NCI-H526 (cell line): ENCODE results near the gene GGT5.
"Not testable (repeated sequence)": the region's sequence is repeated elsewhere in the genome, so short reads cannot be mapped to it uniquely, and the experiment has no call there.

Experiments used
- DNase-seq, 2 experiments: peaks; one replicate each; lab custom pipeline; 2025; lab: John Stamatoyannopoulos, UW

GGT5 gene

DNA sequence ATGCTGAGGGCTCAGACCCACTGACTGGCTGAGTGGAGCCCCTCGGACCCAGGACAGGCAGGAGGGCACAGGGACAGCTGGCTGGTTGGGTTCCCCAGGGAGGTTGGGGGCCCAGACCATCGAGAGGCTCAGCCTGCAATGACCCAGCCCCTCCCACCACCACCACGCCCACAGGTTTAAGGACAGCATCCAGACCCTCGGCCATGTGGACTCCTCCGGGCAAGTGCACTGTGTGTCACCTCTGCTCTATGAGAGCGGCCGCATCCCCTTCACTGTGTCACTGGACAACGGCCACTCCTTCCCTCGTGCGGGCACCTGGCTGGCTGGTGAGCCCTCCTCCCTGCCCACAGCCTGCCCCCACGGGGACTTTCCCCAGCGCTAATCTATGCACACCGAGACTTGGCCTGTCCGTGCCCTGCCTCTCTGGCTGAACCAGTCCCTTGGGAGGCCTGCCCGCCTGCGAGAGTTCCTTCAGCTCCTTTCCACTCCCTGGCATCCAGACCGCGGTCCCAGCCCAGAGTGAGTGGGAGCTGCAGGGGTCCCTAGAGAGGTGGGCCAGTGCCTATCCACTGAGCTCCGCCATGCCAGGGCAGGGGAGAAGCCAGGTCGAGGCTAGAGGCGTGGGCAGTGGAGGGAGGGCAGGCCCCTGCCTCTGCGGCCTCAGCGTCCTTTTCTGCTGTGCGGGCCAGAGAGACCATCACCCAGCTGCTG is 61.4 kb downstream of the GGT5 start:
- DNase-seq, result no peak

DNA sequence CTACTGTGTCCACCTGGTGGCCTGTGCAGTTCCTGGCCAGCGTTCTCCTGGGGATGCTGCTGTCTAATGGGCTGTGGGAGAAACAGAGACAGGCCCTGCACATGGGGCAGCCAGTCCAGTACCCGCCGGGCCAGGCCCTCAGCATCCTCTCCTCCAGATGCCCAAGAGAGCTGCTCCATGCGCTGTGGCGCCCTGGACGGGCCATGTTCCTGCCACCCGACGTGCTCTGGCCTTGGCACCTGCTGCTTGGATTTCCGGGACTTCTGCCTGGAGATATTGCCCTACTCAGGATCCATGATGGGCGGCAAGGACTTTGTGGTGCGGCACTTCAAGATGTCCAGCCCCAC is 62.0 kb downstream of the GGT5 start:
- DNase-seq, result not testable (repeated sequence)

DNA sequence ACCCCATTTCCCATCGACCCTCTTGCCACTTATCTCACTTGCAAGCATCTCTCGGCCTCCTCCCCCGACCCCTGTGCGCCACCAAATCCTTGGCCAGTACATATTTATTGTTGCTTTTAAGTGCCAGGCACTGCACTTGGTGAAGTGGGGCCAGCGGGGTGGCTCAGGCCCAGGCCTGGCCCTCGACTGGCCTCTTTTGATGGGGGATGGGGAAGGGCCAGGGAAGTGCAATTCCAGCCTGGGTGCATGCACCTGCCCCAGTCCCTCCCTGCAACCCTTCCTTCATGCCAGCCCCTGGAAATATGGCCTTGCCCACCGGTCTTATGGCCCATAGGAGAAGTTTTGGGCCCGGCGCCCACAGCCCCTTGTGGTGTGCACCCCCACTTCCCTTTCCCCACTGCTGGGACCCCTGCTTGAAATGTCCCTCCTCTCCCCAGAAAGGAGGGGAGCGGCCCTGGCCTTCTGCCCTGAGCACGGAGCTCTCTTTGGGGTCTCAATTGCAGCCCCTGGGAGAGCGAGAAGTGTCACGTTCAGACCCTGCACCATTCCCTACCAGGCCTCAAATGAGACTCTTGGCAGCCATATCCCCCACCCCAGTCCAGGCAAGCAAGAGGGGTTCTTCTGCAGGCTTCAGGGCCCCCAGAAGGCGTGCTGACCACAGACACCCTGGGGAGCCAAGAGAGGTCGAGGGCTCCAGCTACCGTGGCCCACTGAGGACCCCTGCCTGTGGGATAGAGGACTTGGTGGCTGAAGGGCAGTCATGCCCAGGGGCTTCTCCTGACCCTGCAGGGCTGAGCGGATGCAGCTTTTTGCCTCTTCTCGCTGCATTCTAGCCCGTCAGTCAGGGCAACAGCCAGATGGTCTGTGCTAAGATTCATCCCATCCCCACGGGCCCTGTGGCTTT is 62.6 kb downstream of the GGT5 start:
- DNase-seq, result no peak

DNA sequence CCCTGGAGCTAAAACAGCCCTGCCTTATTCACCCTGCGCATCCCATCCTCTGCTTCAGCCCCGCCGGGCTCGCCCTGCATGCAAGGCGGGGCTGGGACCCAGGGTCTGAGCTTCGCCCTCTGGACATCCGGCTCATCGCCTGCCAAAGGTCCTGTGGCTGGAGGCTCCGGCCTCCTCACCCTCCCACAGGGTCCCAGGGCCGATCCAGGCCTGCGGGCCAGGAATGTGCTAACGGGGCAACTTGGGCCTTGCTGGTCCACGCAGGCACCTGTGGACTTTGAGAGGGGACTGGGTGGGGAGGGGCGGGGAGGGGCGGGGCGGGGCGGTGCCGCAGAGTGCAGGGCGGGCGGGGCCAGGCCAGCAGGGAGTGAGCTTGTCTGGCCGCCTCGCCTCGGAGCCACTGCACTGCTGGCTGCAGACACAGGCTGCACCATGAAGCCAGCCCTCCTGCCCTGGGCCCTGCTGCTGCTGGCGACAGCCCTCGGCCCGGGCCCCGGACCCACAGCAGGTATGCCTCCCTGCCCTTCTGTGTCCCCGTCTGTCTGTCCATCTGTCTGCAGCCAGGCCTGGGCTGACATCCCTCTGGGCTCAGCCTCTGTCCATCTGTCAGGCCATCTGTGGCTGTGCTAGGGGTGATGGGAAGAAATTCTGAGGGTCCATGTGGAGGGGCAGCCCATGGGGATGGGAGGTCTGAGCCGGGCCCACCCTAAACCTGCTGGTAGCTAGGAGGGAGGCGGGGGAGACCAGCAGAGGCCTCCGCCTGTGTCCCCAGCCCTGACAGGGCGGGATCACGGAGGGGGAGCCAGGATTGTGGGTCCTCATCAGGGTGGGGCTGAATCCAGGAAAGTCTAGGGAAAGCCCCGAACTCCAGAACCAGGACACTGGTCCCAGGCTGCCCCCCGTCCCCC is 63.5 kb downstream of the GGT5 start, which contains the start of gene SUSD2:
TSS of gene SUSD2 (plus strand) at position 400 of the 908 bp plus-strand sequence. CDS start at position 433, 33 bp downstream.
- DNase-seq, result peak in 1 of 2 experiments; percentile 39

DNA sequence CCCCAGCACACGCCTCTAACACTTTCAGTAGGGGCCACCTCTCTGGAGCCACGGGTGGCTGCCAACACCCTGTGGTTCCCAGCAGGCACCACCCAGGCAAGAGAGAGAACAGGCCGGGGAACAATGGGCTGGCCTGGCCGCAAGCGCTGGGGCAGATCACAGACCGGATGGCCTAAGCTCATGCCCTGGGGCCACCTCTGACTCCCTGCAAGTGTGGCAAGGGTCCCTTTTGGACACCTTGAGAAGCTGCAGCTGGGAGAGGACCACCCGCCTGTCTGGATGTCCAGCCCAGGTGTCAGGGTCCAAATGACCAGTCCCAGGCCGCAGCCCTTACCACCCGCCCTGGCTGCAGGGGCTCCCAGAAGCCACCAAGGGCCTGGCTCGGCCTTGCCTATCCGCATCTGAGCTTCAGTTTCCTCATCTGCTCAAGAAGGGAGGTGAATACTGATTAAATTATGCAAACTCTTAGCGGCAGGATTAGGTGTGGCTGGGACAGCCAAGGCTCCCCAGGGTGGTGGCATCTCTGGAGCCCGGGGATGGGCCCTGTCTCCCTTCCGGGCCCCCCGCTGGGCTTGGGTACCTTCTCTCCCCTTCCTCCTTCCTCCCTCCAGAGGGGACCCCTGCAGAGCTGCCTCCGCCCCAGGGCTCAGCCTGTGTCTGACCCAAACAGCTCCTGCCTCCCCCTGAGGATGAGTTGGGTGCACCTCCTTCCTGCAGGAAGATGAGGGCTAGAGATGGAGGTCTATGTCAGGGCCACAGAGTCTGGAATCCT is 64.4 kb downstream of the GGT5 start:
- peak in 1 of 2 experiments; percentile 27 for DNase-seq

DNA sequence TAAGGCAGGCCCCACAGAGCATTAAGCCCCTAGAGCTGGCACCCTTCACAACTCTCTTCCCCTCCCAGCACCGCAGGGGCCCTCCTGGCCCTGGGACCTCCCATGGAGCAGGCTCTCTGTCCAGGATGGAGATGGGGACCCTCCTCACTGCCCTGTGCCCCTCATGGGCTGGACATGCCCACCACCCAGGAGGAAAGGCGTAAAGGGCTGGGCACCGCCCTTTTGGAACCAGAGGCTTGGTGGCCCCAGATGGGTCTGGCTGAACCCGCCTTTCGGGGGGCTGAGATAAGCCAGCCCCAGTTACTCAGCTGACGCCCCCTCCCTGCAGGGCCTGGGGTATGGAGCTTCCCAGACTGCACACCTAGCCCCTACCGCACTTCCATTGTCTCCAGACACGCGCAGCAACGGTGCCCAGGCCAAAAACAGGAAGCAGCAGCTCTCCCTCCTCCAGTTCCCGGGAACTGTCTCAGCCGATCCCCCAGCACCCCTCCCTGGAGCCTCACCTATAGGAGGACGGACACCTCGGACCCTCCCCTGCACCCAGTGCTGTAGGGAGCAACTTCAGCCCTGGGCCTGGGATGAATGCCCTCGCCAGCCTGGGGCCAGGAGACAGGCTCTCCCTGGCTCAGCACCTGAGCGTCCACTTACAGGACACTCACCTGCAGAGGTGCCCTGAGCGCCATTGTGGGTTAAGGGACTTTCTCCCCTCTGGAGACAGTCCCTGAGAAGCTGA is 65.2 kb downstream of the GGT5 start:
- no peak for DNase-seq

DNA sequence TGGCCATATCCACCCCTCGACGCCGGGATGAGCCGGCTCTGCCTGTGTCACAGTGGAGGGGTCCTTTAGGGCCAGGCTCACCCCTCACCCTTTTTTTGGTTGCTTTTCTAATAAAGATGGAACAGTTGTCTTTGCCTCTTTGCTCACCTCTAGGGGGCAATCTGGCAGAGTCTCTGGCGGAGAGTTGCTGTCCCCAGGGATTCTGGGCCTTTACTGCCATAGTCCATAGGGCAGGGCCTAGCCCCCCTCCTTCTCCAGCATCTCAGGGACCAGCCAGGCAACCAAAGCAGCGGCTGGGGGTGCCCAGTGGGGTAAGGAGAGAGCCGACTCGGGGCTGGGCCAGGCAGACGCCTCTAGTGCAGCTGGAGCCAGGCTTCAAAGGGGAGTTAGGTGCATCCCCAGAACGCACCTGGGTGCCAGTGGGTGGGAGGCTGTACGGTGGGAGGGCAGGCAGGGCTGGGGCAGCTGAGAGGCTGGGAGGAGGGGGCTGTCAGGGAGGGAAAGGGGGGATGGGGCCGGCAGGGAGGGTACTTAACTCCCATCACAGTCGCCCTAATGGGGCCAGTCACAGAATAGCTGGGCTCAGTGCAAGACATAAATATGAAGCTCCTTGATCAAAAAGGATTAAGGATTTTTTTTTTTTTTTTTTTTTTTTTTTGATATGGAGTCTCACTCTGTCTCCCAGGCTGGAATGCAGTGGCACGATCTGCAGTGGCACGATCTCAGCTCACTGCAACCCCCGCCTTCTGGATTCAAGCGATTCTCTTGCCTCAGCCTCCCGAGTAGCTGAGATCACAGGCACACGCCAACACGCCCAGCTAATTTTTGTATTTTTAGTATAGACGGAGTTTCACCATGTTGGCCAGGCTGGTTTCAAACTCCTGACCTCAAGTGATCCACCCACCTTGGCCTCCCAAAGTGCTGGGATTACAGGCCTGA is 66.1 kb downstream of the GGT5 start:
- peak in 1 of 2 experiments; percentile 18 for DNase-seq

DNA sequence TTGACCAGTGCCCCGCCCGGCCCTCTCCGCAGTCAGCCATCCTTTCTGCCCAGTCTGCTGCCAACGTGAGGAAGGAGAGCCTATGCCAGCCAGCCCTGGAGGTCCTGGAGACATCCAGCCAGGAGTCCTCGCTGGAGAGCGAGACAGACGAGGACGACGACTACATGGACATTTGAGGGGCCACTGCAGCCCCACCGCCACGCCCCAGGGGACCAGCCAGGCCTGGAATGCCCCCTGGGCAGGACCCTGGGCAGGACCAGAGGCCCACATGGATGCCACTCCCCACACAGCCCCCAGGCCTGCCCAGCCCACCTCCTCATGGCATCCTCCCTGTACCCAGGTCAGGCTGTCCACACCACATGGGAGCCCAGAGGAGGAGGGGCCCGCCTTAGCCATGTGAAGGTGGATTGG is 66.9 kb downstream of the GGT5 start:
- no peak for DNase-seq

DNA sequence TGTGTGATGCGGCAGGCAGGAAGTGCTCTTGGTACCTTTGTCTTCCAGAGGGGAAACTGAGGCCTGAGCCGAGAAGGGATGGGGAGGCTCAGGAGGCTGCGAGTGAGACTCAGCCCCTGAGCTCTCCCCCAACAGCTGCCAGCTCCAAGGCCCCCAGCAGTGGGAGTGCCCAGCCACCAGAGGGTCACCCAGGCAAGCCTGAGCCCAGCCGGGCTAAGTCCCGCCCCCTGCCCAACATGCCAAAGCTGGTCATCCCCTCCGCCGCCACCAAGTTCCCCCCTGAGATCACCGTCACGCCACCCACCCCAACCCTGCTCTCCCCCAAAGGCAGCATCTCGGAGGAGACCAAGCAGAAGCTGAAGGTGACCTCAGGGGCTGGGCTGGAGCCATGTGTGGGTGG is 67.4 kb downstream of the GGT5 start:
- DNase-seq, result no peak

DNA sequence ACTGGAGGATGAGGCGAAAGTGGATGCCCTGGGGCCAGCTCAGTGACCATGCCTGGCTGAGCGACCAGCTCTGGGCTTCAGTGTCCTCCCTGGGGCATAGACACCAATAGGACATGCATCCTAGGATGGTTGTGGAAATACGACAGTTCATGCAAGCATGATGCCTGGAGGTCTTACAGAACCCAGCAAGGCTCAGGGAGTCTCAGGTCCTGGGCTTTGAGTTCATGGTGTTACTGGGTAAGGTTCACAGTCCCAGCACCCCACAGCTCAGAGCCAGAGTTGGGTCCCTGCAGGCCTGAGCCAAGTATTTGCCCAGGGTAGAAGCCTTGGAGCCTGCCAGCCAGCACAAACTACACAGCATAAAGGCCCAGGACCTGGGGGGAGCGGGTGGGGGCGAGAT is 67.8 kb downstream of the GGT5 start:
- no peak for DNase-seq

DNA sequence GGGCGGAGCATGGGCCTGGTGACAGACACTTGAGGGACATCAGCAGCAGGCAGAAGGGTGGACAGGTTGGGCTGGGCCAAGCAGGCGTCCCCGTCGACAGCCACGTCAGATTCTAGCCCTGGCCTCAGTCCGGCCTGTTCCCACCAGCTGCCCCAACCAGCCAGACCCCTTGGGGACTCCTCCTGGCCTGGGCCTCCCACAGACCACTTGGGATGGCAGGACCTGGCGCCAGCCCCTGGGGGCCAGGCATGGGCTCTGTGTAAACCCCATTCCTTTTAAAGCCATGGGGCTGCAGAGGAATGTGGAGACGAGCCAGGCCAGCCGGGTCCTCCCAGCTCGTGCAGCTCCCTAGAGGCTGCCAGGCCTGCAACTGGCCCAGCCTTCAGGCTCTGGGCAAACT is 68.3 kb downstream of the GGT5 start:
- DNase-seq, result no peak

DNA sequence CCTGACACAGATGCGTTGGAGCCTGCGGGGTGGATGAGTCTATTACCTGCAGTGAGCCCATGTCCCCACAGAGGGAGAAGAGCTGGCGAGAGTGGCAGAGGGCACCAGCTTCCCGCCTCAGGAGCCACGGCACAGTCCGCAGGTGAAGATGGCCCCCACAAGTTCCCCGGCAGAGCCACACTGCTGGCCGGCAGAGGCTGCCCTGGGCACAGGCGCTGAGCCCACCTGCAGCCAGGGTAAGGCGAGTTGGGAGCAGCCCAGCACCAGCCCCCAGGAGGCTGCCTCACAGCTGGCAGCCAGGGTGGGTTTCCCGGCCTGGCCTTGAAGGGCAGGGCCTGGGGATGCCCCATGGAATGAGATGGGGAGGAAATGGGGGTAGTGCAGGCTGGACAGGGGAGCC is 68.8 kb downstream of the GGT5 start:
- no peak for DNase-seq

DNA sequence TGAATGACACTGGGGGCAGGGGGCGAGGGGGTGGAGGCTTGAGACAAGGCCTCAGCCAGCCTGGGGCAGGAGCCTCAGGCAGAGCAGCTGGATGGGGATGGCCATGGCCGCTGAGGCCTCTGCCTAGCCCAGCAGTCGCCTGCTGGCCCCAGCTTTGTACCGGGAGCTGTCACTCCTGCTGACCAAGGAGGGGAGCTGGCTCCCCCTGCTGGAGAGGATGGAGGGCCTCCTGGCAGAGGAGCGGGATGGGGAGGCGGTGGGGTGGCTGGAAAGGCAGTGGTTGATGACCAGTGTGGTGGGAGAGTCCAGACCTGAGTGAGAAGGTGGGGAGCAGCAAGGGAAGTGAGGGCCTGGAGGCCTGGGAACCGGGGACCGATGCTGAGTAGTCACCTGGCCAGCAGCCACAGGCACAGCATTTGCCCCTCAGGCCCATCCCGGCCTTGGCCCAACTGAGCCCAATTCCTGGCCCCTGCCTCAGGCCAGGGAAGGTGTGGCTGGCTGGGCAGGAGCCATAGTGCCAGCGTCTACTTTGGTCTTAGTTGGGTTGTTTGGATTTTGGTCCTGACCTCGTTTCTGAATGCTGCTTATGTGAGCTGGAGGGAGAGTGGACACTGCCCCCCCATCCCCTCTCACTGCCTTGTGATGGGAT is 69.6 kb downstream of the GGT5 start:
- DNase-seq, result peak in 1 of 2 experiments; percentile 56

DNA sequence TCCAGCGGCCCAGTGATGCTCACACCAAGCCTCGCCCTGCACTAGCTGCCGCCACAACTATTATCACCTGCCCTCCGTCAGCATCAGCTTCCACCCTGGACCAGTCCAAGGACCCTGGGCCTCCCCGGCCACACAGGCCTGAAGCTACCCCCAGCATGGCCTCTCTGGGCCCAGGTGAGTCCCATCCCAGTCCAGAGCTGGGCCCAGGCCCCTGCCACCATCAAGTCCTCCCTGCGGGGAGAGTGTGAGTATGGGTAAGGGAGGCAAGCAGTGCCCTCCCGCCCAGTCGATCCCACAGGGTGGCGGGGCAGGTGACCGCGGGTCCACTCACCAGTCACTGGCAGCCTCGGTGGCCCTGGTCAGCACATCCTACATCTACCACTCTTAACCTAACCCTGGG is 73.1 kb downstream of the GGT5 start:
- DNase-seq, result no peak

DNA sequence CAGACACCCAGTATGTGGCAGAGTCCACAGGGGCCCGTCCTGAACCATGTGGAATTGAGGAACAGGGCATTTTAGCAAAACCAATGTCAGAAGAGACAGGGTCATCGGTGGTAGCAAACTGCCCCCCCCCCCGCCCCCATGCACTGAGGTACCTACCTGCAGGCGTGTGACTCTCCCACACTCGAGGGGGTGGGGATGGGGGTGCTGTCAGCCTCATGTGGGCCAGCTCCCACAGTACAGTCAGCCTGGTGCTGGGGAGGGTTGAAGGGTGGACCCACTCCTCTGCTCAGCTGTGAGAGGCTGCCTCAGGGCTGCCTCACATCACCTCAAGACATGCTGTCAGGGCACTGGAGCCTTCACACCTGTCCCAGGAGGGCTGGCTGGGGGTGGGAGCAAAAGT is 74.2 kb downstream of the GGT5 start:
- DNase-seq, result no peak

DNA sequence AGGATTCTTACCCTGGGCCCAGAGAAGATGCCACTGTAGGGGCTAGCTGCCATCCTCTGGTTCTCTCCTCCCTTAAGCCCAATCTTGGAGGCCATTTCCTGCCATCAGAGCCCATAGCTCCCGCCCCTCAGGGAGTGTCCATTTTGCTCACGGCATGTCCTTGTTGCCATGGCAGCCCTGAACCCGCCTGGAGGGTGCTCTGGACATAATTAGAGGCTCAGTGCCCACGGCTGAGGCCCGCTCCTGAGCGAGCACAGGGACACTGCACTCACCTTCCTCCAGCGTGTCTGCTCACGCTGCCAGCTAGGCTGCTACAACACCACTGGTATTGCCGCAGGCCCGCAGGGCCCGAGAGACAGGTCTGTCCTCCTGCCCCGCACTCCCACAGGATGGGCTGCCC is 74.7 kb downstream of the GGT5 start:
- no peak for DNase-seq
